Raji (cell line): ENCODE measurements around the gene ABLIM3.

Source experiments
- POLR2A ChIP-seq: IDR thresholded peaks from 2 replicates; pipeline ENCODE4 v1.6.1; 2011; ENCODE audit warnings: low read depth, low read length, control low read depth; ENCODE audit not compliant: insufficient read depth

ABLIM3 gene

DNA sequence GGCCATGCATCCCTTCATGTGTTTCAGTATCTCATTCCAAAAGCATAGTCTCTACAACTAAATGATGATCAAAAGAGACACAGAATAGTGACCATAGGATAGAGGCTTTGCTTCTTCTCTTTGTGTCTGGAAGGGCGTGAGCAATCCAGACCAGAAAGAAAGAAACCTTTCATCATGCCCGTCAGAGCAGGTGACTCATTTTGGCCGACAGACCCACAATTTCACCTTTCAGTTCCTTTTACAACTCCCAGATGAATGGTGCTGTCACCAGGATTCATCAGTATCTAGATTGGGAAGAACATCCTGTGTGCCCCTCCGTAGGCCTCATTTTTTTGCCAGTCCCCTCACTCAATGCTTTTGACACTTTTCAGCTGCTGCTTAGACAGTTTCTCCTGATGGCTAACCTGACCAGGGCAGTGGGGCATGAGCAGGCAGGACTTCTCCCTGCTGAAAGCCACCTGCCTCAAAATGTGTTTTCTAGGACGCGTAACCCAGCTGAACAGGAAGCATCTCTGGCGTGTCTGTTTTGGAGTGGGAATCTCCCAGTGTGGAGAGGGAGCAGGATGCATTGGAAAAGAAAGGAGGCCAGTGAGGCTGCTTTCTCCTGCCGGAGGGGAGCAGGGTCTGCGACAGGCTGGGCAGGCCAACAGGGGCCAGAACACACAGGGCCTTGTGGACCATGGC, 21.2 kb downstream of the ABLIM3 start:
- TF ChIP-seq POLR2A, result no peak

DNA sequence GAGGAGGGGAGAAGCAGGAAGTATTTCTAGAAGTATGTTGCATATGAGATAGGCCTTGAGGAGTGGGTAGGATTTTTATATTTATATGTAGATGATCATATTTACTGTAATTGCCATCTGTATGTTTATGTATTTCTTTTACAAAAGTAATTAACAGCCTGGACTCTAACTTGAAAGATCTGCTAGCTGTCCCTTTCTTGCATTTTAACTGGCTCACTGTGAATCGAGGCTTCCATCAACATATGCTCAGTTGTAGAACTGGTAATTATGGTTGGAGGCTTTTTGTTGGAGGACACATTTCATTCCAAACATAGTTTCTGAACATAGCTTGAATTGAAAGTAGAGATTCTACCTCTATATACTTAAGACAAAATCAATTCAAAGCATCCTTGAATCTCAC, 23.4 kb downstream of the ABLIM3 start:
- no peak for TF ChIP-seq POLR2A

- no peak for TF ChIP-seq POLR2A
Measured at GRCh38 chr5:149166128-149166527, 24.8 kb downstream of the ABLIM3 start.

- TF ChIP-seq POLR2A, result no peak
Measured at GRCh38 chr5:149166591-149167100, 25.4 kb downstream of the ABLIM3 start.

GRCh38 chr5:149168276-149168906, 27.1 kb downstream of the ABLIM3 start:
- no peak for TF ChIP-seq POLR2A

- no peak for TF ChIP-seq POLR2A
Measured at GRCh38 chr5:149170299-149170698, 29.0 kb downstream of the ABLIM3 start.

- no peak for TF ChIP-seq POLR2A
Measured at GRCh38 chr5:149172261-149172660, 31.0 kb downstream of the ABLIM3 start.

DNA sequence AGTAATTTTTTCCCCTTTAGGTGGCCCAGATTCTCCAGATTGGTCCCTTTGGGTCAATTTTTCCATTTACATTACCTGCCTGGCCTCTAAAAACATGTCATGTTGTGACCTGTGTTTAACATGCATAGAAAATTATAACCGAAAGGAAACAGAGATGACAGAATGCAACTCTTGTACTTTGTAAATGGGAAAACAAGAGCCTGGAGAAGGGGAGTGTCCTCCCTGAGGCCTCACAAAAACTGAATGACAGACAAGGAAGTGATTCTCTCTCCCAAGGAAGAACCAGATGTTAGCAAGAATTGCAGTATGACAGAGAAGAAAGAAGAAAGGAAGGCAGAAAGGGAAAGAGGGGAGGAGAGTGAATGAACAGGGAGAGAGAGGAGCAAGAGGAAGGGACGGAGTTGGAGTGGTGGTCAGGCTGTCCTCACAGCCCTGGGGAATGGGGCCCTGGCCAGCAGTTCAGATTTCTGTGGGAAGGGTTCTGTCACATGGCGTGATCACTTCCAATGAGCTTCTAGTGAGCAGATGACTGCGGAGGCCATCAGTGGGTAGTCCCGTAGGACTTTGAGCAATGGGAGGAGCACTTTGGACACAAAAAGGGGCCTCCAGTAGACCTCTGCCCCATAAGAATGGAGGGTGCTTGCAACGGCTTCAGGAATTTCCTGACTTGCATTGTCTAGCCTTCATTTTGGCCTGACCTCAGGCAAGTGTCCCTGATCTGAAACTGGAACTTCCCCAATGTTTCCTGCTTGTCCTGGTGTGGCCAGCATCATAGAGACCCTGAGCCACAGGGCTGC, 31.6 kb downstream of the ABLIM3 start:
- TF ChIP-seq POLR2A, result no peak

GRCh38 chr5:149174847-149175234, 33.5 kb downstream of the ABLIM3 start:
- no peak for TF ChIP-seq POLR2A

- no peak for TF ChIP-seq POLR2A
Measured at GRCh38 chr5:149175346-149176105, 34.2 kb downstream of the ABLIM3 start.

DNA sequence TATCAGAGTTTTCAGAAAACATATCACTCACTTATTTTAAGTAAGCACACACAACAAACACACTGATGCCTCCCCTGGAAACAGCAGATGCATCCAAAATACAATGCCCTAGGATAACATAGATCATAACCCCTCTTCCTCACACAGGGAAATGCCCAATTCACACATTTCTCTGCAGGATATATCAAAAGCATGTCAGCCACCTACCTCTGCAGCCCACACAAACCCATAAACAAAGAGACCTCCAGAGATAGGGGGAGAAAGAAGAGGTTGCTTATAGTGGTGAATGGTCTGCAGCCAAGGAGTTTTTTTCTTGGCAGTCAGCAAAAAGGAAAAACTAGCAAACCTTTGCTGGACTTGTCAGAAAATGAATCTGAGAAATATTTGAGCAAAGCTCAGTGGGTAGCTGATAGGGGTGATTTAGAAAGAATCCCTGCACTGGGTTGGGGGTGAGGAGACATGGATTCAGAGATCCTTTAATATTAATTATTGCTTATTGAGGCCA, 36.1 kb downstream of the ABLIM3 start:
- no peak for TF ChIP-seq POLR2A

DNA sequence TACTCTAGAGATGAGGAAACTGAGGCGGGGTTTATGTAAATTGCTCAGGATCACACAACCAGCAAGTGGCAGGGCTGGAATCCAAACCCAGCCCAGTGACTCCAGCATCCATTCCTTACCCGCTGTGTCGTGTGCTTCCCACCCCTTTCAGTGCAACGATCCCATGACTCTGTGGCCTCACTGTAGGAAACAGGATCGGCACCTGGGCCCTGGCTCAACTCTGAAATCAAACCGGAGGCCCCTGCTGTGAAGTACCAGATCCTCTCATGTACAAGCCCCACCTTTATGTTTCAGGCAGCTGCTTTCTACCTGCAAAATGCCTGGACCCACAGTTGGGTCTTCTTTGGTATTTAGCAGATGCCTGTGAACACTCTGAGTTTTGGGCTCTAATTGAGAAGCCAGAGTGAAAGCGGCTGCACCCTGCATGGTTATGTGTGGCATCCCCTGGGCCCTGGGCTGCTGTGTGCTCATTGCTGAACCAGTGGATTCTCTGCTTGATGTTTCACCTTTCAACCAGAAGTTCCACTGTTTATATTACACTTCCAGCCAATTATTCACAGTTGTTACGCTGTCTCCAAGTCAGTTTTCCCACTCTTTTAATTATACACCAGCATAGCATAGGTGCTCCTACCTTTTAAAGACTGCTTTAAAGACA, 36.7 kb downstream of the ABLIM3 start:
- no peak for TF ChIP-seq POLR2A

DNA sequence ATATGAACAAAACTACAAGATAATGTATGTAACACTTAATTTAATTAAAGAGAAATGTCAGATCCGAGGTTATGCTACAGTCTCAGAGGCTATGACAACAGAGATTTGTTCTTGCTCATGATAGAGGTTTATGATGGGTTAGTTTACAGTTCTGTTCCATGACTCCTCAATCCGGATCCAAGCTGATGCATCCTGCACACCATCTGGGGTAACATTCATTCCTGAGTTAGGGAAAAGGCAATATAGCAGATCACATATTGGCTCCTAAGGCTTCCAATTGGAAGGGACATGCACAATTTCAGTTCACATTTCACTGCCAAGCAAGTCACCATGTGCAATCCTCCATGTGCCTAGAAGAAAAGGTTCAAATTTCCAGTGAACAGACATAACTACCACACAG, 40.4 kb downstream of the ABLIM3 start:
- TF ChIP-seq POLR2A, result no peak

- no peak for TF ChIP-seq POLR2A
Measured at GRCh38 chr5:149182241-149182640, 40.9 kb downstream of the ABLIM3 start.
